Measurements from ENCODE around the gene ODF2.
A peak's percentile ranks its signal among the peaks of the same experiment; 100 is the strongest.

The ODF2 gene

GRCh38 chr9:128532581-128532980, 76.8 kb downstream of the ODF2 start:
- H3K79me2 ChIP-seq = no peaks in the 10 kb centered on the region
- no peaks in the 10 kb centered on the region for H3K36me3 ChIP-seq (ENCODE audit: control insufficient read depth, insufficient read depth, low read length)

GRCh38 chr9:128540634-128541360, 85.0 kb downstream of the ODF2 start:
- Histone ChIP-seq H3K9ac (no peak overlapping the region), H3K27ac (no peak overlapping the region), H3K4me3 (ENCODE audit: low read depth, low read length) (no peak overlapping the region), H3K79me2 (no peaks in the 10 kb centered on the region), H3K4me1 (no peaks in the 10 kb centered on the region), H3K27me3 (ENCODE audit: control insufficient read depth, insufficient read depth, low read length) (no peaks in the 10 kb centered on the region), H3K4me2 (ENCODE audit: low read length) (no peak overlapping the region), H3K9me3 (ENCODE audit: control insufficient read depth, low read length) (no peaks in the 10 kb centered on the region), H3K36me3 (ENCODE audit: control insufficient read depth, insufficient read depth, low read length) (no peaks in the 10 kb centered on the region), H2AFZ (no peak overlapping the region)
- no peak for TF ChIP-seq CTCF (IDR thresholded peaks at IDR 0.05)

More at GRCh38 chr9:128532581-128532980, 76.8 kb downstream of the ODF2 start:
- no peaks in the 10 kb centered on the region for H3K9me3 ChIP-seq (ENCODE audit: control insufficient read depth, low read length)
- H3K27me3 ChIP-seq (ENCODE audit: control insufficient read depth, insufficient read depth, low read length) = no peaks in the 10 kb centered on the region
- no peak for TF ChIP-seq CTCF (IDR thresholded peaks at IDR 0.05)
- H3K27ac ChIP-seq = no peak overlapping the region
- H3K4me2 ChIP-seq (ENCODE audit: low read length) = no peak overlapping the region
- no peak overlapping the region for H2AFZ ChIP-seq
- H3K9ac ChIP-seq = no peak overlapping the region
- no peak overlapping the region for H3K4me3 ChIP-seq (ENCODE audit: low read depth, low read length)
- H3K4me1 ChIP-seq = no peaks in the 10 kb centered on the region

- no peak overlapping the region for H3K27ac ChIP-seq
- no peak overlapping the region for H2AFZ ChIP-seq
- no peak overlapping the region for H3K4me2 ChIP-seq (ENCODE audit: low read length)
- no peaks in the 10 kb centered on the region for H3K79me2 ChIP-seq
- no peak for TF ChIP-seq CTCF (IDR thresholded peaks at IDR 0.05)
- H3K36me3 ChIP-seq (ENCODE audit: control insufficient read depth, insufficient read depth, low read length) = no peaks in the 10 kb centered on the region
- H3K9ac ChIP-seq = no peak overlapping the region
- peaks cover 5% of the 10 kb centered on the region for H3K4me1 ChIP-seq
- no peaks in the 10 kb centered on the region for H3K27me3 ChIP-seq (ENCODE audit: control insufficient read depth, insufficient read depth, low read length)
- no peak overlapping the region for H3K4me3 ChIP-seq (ENCODE audit: low read depth, low read length)
- no peaks in the 10 kb centered on the region for H3K9me3 ChIP-seq (ENCODE audit: control insufficient read depth, low read length)
Measured at GRCh38 chr9:128546504-128546903, 90.7 kb downstream of the ODF2 start.

GRCh38 chr9:128548876-128549275, 93.1 kb downstream of the ODF2 start:
- Histone ChIP-seq H3K4me1 (peaks cover 6% of the 10 kb centered on the region), H2AFZ (no peak overlapping the region), H3K4me2 (ENCODE audit: low read length) (no peak overlapping the region), H3K4me3 (ENCODE audit: low read depth, low read length) (no peak overlapping the region), H3K9me3 (ENCODE audit: control insufficient read depth, low read length) (no peaks in the 10 kb centered on the region), H3K27ac (no peak overlapping the region), H3K27me3 (ENCODE audit: control insufficient read depth, insufficient read depth, low read length) (no peaks in the 10 kb centered on the region), H3K36me3 (ENCODE audit: control insufficient read depth, insufficient read depth, low read length) (no peaks in the 10 kb centered on the region), H3K9ac (no peak overlapping the region), H3K79me2 (no peaks in the 10 kb centered on the region)
- TF ChIP-seq CTCF (IDR thresholded peaks at IDR 0.05) = no peak

- Histone ChIP-seq H3K27me3 (ENCODE audit: control insufficient read depth, insufficient read depth, low read length) (no peaks in the 10 kb centered on the region), H3K4me1 (peaks cover 9% of the 10 kb centered on the region), H3K9ac (no peak overlapping the region), H3K4me3 (ENCODE audit: low read depth, low read length) (no peak overlapping the region), H3K9me3 (ENCODE audit: control insufficient read depth, low read length) (no peaks in the 10 kb centered on the region), H3K27ac (peak overlapping the region; percentile 81), H2AFZ (peak overlapping the region; percentile 79), H3K36me3 (ENCODE audit: control insufficient read depth, insufficient read depth, low read length) (no peaks in the 10 kb centered on the region), H3K4me2 (ENCODE audit: low read length) (no peak overlapping the region), H3K79me2 (no peaks in the 10 kb centered on the region)
- no peak for TF ChIP-seq CTCF (IDR thresholded peaks at IDR 0.05)
Measured at GRCh38 chr9:128550226-128550625, 94.4 kb downstream of the ODF2 start.
